Parathyroid adenoma (tissue), 2 donors: ENCODE data around the gene TKFC.
A peak's percentile ranks its signal among the peaks of the same experiment; 100 is the strongest.

ENCODE experiments used
- H2AFZ ChIP-seq: fragments of 300-600 bp; sonication (generic); one replicate; pipeline ENCODE4 v1.7.0; 2017; ENCODE audit warnings: antibody characterized with exemption, mild to moderate bottlenecking
- H3K27ac ChIP-seq: fragments of 300-600 bp; sonication (generic); one replicate; pipeline ENCODE4 v1.7.0; 2017
- H3K27me3 ChIP-seq: fragments of 300-600 bp; sonication (generic); one replicate; pipeline ENCODE4 v1.7.0; 2017; ENCODE audit warnings: low read length; ENCODE audit not compliant: control insufficient read depth, insufficient read depth
- H3K36me3 ChIP-seq: fragments of 300-600 bp; sonication (generic); one replicate; pipeline ENCODE4 v1.7.0; 2017; ENCODE audit warnings: low read length; ENCODE audit not compliant: control insufficient read depth, insufficient read depth
- H3K4me1 ChIP-seq: fragments of 300-600 bp; sonication (generic); one replicate; pipeline ENCODE4 v1.7.0; 2017; ENCODE audit warnings: control low read depth
- H3K4me2 ChIP-seq: fragments of 300-600 bp; sonication (generic); one replicate; pipeline ENCODE4 v1.7.0; 2017; ENCODE audit warnings: low read length
- H3K4me3 ChIP-seq: fragments of 300-600 bp; sonication (generic); one replicate; pipeline ENCODE4 v1.7.0; 2017; ENCODE audit warnings: low read depth, low read length
- H3K79me2 ChIP-seq: fragments of 300-600 bp; sonication (generic); one replicate; pipeline ENCODE4 v1.7.0; 2017; ENCODE audit warnings: control low read depth
- H3K9ac ChIP-seq: fragments of 300-600 bp; sonication (generic); one replicate; pipeline ENCODE4 v1.7.0; 2017; ENCODE audit warnings: mild to moderate bottlenecking
- H3K9me3 ChIP-seq: fragments of 300-600 bp; sonication (generic); one replicate; pipeline ENCODE4 v1.7.0; 2017; ENCODE audit warnings: low read length; ENCODE audit not compliant: control insufficient read depth
- CTCF ChIP-seq: fragments of 300-600 bp; sonication (generic); IDR thresholded peaks from one replicate; pipeline ENCODE4 v1.7.0; 2017; ENCODE audit warnings: antibody characterized with exemption, mild to moderate bottlenecking
- donor health status: primary hyperparathyroidism.

The TKFC gene

DNA sequence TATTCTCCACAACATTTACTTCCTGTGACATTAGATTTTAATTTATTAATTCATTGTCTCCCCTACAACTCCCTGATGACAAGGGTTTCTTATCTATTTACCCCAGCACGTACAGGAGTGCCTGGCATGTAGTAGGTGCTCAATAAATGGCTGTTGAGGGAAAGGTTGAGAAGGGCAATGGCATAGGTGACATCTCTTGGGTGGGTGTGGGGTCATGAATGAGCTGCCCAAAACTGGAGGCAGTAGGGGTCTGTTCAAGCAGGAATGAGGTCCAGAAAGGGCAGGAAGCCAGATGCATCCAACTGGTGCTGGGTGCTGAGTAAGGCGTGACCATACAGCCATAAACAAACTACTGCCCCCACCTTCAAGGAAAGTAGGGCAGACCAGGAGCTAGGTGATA is 40.7 kb upstream of the TKFC start:
- H3K9ac ChIP-seq = no peak overlapping the region
- no peaks in the 10 kb centered on the region for H3K4me1 ChIP-seq
- no peaks in the 10 kb centered on the region for H3K79me2 ChIP-seq
- H3K27me3 ChIP-seq = no peaks in the 10 kb centered on the region
- no peak overlapping the region for H3K4me2 ChIP-seq
- no peak overlapping the region for H2AFZ ChIP-seq
- H3K4me3 ChIP-seq = no peak overlapping the region
- no peaks in the 10 kb centered on the region for H3K9me3 ChIP-seq
- H3K27ac ChIP-seq = no peak overlapping the region
- no peak for TF ChIP-seq CTCF
- H3K36me3 ChIP-seq = no peaks in the 10 kb centered on the region

- no peak for TF ChIP-seq CTCF
- H3K9ac ChIP-seq = no peak overlapping the region
- H3K27ac ChIP-seq = no peak overlapping the region
- H2AFZ ChIP-seq = peak overlapping the region; percentile 62
- H3K4me2 ChIP-seq = peak overlapping the region; percentile 69
- no peaks in the 10 kb centered on the region for H3K27me3 ChIP-seq
- H3K4me1 ChIP-seq = no peaks in the 10 kb centered on the region
- no peaks in the 10 kb centered on the region for H3K36me3 ChIP-seq
- H3K9me3 ChIP-seq = no peaks in the 10 kb centered on the region
- H3K79me2 ChIP-seq = no peaks in the 10 kb centered on the region
- H3K4me3 ChIP-seq = peak overlapping the region; percentile 44
Observed at GRCh38 chr11:61293867-61294716, 38.9 kb upstream of the TKFC start.

DNA sequence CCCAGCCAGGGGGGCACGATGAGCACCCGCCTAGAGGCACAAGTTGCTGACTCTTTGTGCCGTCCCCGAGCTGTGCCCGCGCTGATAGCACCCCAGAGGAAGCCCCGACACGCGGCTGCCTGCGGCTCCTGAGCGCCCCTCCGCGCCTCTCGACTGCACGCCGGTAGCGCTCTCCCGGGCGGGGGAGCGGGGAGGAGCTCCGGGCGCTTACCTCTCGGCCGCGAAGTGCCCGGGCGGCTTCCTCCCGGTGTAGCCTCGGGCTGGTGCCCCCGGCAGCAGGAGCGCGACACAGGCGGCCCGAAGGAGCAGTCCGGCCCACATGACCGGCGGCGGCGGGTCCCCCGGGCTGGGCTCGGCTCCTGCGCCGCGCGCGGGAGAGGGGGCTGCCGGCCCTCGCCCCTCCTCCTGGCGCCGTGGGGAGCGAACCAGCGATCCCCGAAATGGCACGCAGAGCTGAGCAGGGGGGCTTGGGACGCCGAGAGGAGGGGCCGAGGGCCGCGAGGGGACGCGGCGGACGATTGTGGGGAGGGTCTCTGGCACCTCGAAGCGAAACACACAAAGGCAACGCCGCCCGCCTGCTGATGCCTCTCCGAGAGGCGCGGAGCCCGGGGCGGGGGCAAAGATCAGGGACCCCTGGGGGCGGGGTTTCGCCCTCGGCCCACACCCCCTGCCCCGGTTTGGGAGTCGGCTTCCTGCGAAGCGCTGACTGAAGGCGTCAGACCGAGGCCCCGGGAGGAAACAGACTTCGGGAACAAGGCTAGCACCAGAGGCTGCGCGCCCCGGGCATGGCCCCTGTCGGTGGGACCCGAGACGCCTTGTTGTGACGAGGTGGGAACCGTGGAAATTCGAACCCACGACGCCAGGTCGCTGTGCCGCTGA is 38.1 kb upstream of the TKFC start, which contains the start of gene VWCE:
TSS of gene VWCE (minus strand) at position 600 of the 879 bp plus-strand sequence. CDS start at position 321, 279 bp downstream.
- H3K27me3 ChIP-seq = no peaks in the 10 kb centered on the region
- H3K9me3 ChIP-seq = no peaks in the 10 kb centered on the region
- H3K4me1 ChIP-seq = no peaks in the 10 kb centered on the region
- TF ChIP-seq CTCF = no peak
- H2AFZ ChIP-seq = peak within 1 kb of the TSS; percentile 62
- no peak within 1 kb of the TSS for H3K27ac ChIP-seq
- no peak within 1 kb of the TSS for H3K9ac ChIP-seq
- H3K36me3 ChIP-seq = no peaks in the 10 kb centered on the region
- H3K4me2 ChIP-seq = peak within 1 kb of the TSS; percentile 69
- no peaks in the 10 kb centered on the region for H3K79me2 ChIP-seq
- peak within 1 kb of the TSS; percentile 44 for H3K4me3 ChIP-seq

- Histone ChIP-seq H3K9me3 (no peaks in the 10 kb centered on the region), H3K4me1 (no peaks in the 10 kb centered on the region), H3K79me2 (no peaks in the 10 kb centered on the region), H2AFZ (no peak overlapping the region), H3K4me2 (no peak overlapping the region), H3K36me3 (no peaks in the 10 kb centered on the region), H3K27me3 (no peaks in the 10 kb centered on the region), H3K9ac (no peak overlapping the region), H3K4me3 (no peak overlapping the region), H3K27ac (no peak overlapping the region)
- no peak for TF ChIP-seq CTCF
Observed at GRCh38 chr11:61295596-61295926, 37.5 kb upstream of the TKFC start.
